Small intestine (tissue), 7 donors: ENCODE data around the gene PCDHGB7. TPM values are rescaled to one million over a fixed set of nuclear protein-coding genes. Genes with fewer than 3 reads are reported as not detected.
"Not testable (repeated sequence)": the region's sequence is repeated elsewhere in the genome, so short reads cannot be mapped to it uniquely, and the experiment has no call there.

Experiments
- DNase-seq, 2 donors: peaks; one replicate each; pipeline versions ENCODE4 v3.0.0 to v3.0.0-alpha.2; 2013
- FAIRE-seq: peaks from 2 replicates; lab custom pipeline; 2012; peaks lifted over from hg19 to GRCh38; lab: Jason Lieb, UNC
- H3K27ac ChIP-seq, 3 donors: one replicate each; pipeline ENCODE4 v1.5.1; 2013; ENCODE audit warnings: low read length in 2 of 3, mild to moderate bottlenecking in 2 of 3, control low read depth in 1 of 3, inconsistent platforms in 1 of 3, low read depth in 1 of 3, moderate library complexity in 1 of 3
- H3K27me3 ChIP-seq, 3 donors: one replicate each; pipeline ENCODE4 v1.6.1; 2013; ENCODE audit warnings: low read length in 3 of 3, inconsistent platforms in 1 of 3; ENCODE audit not compliant: control insufficient read depth in 3 of 3, insufficient read depth in 3 of 3
- H3K36me3 ChIP-seq, 3 donors: one replicate each; pipeline ENCODE4 v1.6.1; 2013; ENCODE audit warnings: low read length in 3 of 3, inconsistent platforms in 1 of 3, low read depth in 1 of 3, mild to moderate bottlenecking in 1 of 3, moderate library complexity in 1 of 3; ENCODE audit not compliant: control insufficient read depth in 3 of 3, insufficient read depth in 2 of 3
- H3K4me1 ChIP-seq, 3 donors: one replicate each; pipeline ENCODE4 v1.6.1; 2013; ENCODE audit warnings: low read length in 2 of 3, inconsistent platforms in 1 of 3, low read depth in 1 of 3, mild to moderate bottlenecking in 1 of 3, moderate library complexity in 1 of 3; ENCODE audit not compliant: control insufficient read depth in 3 of 3, insufficient read depth in 2 of 3
- H3K4me3 ChIP-seq, 3 donors: one replicate each; pipeline ENCODE4 v1.5.1; 2013; ENCODE audit warnings: low read length in 3 of 3, control low read depth in 1 of 3, inconsistent platforms in 1 of 3, low read depth in 1 of 3, mild to moderate bottlenecking in 1 of 3, moderate library complexity in 1 of 3
- H3K9me3 ChIP-seq, 2 donors: one replicate each; pipeline ENCODE4 v1.6.1; 2013; ENCODE audit warnings: low read depth in 1 of 2, low read length in 1 of 2; ENCODE audit not compliant: control insufficient read depth in 2 of 2, insufficient read depth in 1 of 2
- WGBS, 3 donors: extraction: QIAGEN DNeasy Blood & Tissue Kit; methylation state at CpG; one replicate each; pipeline ENCODE4 v1.1.7; 2013; 5-methylcytosine and 5-hydroxymethylcytosine counted together
- polyA plus RNA-seq, 4 donors: library from polyadenylated mRNA; stranded (reverse) in 3 of 4; unstranded in 1 of 4; fragments of 200-250 nt in 3 of 4; fragments of 120-200 nt in 1 of 4; gene quantifications; one replicate each; pipeline versions ENCODE4 v1.2.1 to v1.2.3, GENCODE V29; 2013
- donor health status: healthy with polysubstance abuse.
- donor health status: control.
- donor health status: control.
- donor health status: Bipolar disorder and iron deficiency.
- donor health status: healthy.

PCDHGB7 gene
- polyA plus RNA-seq, 4 donors: 1.8 to 2.8 TPM; not detected in 2

DNA sequence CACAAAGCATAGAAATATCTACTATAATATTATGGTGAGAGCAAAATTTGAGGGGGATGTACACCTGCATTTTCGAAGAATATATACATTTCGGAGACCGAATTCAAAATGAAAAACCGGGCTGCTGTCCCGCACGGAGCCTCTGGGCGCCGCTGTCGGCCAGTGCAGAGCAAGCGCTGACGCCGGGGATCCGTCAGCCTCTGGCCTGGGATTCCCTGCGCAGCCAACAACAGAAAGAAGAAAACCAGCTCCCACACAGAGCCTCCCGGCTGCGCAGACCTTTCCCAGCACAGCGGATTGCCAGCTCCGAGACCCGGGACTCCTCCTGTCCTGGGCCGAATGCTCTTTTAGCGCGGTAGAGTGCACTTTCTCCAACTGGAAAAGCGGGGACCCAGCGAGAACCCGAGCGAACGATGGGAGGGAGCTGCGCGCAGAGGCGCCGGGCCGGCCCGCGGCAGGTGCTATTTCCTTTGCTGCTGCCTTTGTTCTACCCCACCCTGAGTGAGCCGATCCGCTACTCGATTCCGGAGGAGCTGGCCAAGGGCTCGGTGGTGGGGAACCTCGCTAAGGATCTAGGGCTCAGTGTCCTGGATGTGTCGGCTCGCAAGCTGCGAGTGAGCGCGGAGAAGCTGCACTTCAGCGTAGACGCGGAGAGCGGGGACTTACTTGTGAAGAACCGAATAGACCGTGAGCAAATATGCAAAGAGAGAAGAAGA is 9.5 kb upstream of the PCDHGB7 start, which contains the start of gene PCDHGB6:
TSS of gene PCDHGB6 (plus strand) at position 232 of the 716 bp plus-strand sequence. CDS start at position 414, 182 bp downstream.
- not testable (repeated sequence) for H3K27ac ChIP-seq, H3K4me1 ChIP-seq, FAIRE-seq, H3K36me3 ChIP-seq
- Histone ChIP-seq H3K9me3 (peaks cover 3 to 73% of the 10 kb centered on the region in 2 donors), H3K4me3 (peak within 1 kb of the TSS in 2 of 3 donors; percentile 1 to 26), H3K27me3 (peaks cover 0 to 62% (median 34%) of the 10 kb centered on the region in 3 donors)
- WGBS, 3 donors: 11 to 29% (median 25%) methylated on average over 44 to 51 of the region's 51 CpGs
- peak; percentile 16 to 58 for DNase-seq

DNA sequence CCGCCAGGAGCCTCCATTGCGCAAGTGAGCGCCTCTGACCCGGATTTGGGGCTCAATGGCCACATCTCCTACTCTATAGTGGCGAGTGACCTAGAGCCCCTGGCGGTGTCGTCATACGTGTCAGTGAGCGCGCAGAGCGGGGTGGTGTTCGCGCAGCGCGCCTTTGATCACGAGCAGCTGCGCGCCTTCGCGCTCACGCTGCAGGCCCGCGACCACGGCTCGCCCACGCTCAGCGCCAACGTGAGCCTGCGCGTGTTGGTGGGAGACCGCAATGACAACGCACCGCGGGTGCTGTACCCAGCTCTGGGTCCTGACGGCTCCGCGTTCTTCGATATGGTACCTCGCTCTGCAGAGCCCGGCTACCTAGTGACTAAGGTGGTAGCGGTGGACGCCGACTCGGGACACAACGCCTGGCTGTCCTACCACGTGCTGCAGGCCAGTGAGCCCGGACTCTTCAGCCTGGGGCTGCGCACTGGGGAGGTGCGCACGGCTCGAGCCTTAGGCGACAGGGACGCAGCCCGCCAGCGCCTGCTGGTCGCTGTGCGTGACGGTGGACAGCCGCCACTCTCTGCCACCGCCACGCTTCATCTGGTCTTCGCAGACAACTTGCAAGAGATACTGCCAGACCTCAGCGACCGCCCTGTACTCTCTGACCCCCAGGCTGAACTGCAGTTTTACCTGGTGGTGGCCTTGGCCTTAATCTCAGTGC is 7.7 kb upstream of the PCDHGB7 start:
- no peak for DNase-seq
- H3K27ac ChIP-seq: no peak overlapping the region
- no peaks in the 10 kb centered on the region for H3K36me3 ChIP-seq
- no peaks in the 10 kb centered on the region for H3K4me1 ChIP-seq
- H3K4me3 ChIP-seq: no peak overlapping the region
- H3K9me3 ChIP-seq: peaks cover 3 to 73% of the 10 kb centered on the region in 2 donors
- WGBS, 3 donors: 25 to 51% (median 50%) methylated on average over 63 to 64 of the region's 64 CpGs
- no peak for FAIRE-seq
- H3K27me3 ChIP-seq: peaks cover 0 to 60% (median 33%) of the 10 kb centered on the region in 3 donors

DNA sequence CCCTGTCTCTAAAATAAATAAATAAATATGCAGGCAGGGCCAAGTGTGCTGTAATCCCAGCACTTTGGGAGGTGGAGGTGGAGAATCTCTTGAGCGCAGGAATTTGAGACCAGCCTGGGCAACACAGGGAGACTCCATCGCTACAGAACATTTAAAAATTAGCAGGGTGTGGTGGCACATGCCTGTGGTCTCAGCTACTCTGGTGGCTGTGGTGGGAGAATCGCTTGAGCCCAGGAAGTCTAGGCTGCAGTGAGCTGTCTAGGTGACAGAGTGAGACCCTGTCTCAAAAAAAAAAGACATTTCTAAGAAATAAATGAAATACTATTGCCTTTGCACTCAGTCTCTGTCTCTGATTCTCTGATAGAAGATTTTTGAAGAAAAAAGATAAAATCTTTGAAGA is 5.9 kb upstream of the PCDHGB7 start:
- no peaks in the 10 kb centered on the region for H3K36me3 ChIP-seq
- H3K4me1 ChIP-seq: no peaks in the 10 kb centered on the region
- FAIRE-seq: no peak
- H3K27me3 ChIP-seq: peaks cover 0 to 60% (median 27%) of the 10 kb centered on the region in 3 donors
- no peak for DNase-seq
- H3K4me3 ChIP-seq: no peak overlapping the region
- H3K27ac ChIP-seq: no peak overlapping the region
- peaks cover 3 to 66% of the 10 kb centered on the region in 2 donors for H3K9me3 ChIP-seq
- WGBS, 3 donors: 45 to 61% (median 52%) methylated on average over 3 of the region's 3 CpGs

GRCh38 chr5:141412854-141413539 is 4.5 kb upstream of the PCDHGB7 start, which contains the start of gene PCDHGA10:
Gene PCDHGA10, plus strand, starts transcription at chr5:141412987. Its CDS starts 189 bp downstream, at chr5:141413176.
- Histone ChIP-seq H3K4me1 (no peaks in the 10 kb centered on the region), H3K27me3 (peaks cover 0 to 58% (median 24%) of the 10 kb centered on the region in 3 donors), H3K9me3 (peaks cover 3 to 70% of the 10 kb centered on the region in 2 donors), H3K4me3 (peak within 1 kb of the TSS; percentile 34 to 48 (median 41)), H3K36me3 (no peaks in the 10 kb centered on the region), H3K27ac (no peak within 1 kb of the TSS)
- DNase-seq (peak; percentile 61 to 71), FAIRE-seq (no peak)
- WGBS, 3 donors: 11 to 16% (median 15%) methylated on average over 31 of the region's 31 CpGs

- H3K9me3 ChIP-seq: peaks cover 5 to 70% of the 10 kb centered on the region in 2 donors
- WGBS, 3 donors: 15 to 23% (median 17%) methylated on average over 24 to 25 of the region's 25 CpGs
- H3K4me1 ChIP-seq: no peaks in the 10 kb centered on the region
- peak overlapping the region in 2 of 3 donors; percentile 34 to 48 for H3K4me3 ChIP-seq
- DNase-seq (peak; percentile 41 to 44), FAIRE-seq (no peak)
- H3K27ac ChIP-seq: no peak overlapping the region
- no peaks in the 10 kb centered on the region for H3K36me3 ChIP-seq
- peaks cover 0 to 57% (median 25%) of the 10 kb centered on the region in 3 donors for H3K27me3 ChIP-seq
These were observed 3.9 kb upstream of the PCDHGB7 start for GRCh38 chr5:141413540-141414069.

- FAIRE-seq: not testable (repeated sequence)
These were observed 2.8 kb upstream of the PCDHGB7 start for GRCh38 chr5:141414548-141415274.

GRCh38 chr5:141415275-141415618 is 2.2 kb upstream of the PCDHGB7 start:
- 20 to 48% (median 48%) methylated on average over 24 of the region's 24 CpGs for WGBS, 3 donors
- Histone ChIP-seq H3K9me3 (peaks cover 8 to 69% of the 10 kb centered on the region in 2 donors), H3K27me3 (peaks cover 0 to 54% (median 23%) of the 10 kb centered on the region in 3 donors)
- not testable (repeated sequence) for H3K27ac ChIP-seq, H3K4me3 ChIP-seq, H3K4me1 ChIP-seq, H3K36me3 ChIP-seq, DNase-seq, FAIRE-seq

More at GRCh38 chr5:141414548-141415274, 2.8 kb upstream of the PCDHGB7 start:
- 33 to 57% (median 50%) methylated on average over 38 to 46 of the region's 46 CpGs for WGBS, 3 donors
- not testable (repeated sequence) for H3K27ac ChIP-seq, H3K4me1 ChIP-seq, H3K4me3 ChIP-seq, H3K36me3 ChIP-seq, DNase-seq
- H3K9me3 ChIP-seq: peaks cover 10 to 70% of the 10 kb centered on the region in 2 donors
- H3K27me3 ChIP-seq: peaks cover 0 to 56% (median 27%) of the 10 kb centered on the region in 3 donors
